Middle frontal gyrus (tissue), 1 donor: ENCODE data around the gene TLE1.

Source experiments
- DNase-seq: peaks from one replicate; pipeline ENCODE4 v3.0.0-alpha.2; 2015; ENCODE audit warnings: low spot score; ENCODE audit errors: extremely low spot score

The TLE1 gene

DNA sequence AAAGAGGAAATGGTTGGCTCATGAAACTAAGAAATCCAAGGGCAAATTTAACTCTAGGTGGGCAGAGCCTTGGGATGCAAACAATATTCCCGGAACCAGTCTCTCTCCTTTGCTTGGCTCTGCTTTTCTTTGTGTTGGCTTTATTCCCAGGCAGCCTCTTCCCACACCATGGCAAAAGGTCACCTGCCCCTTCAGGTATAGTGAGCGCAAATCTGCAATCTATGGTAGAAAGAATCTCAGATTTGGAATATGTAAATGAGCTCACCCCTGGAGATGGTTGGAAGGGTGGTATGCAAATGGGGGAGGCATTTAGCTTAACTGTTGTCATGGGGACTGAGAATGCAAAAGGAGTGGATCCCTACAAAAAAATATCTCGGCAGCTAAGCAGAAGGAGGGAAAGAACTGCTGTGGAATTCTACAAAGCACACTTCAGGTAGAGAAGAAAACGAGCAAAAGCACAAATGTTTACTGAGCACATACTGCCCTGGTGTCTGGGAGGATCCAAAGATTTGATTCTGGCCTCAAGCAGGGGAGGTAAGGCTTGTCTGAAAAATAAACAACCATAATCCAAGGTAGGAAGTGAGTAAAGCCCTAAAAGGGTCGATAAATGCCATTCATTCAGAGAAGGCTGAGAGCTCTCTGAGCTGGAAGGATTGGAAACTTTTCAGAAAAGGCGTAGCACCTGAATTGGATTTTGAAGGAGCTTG lies 139.7 kb downstream of the TLE1 start:
- no peak for DNase-seq

DNA sequence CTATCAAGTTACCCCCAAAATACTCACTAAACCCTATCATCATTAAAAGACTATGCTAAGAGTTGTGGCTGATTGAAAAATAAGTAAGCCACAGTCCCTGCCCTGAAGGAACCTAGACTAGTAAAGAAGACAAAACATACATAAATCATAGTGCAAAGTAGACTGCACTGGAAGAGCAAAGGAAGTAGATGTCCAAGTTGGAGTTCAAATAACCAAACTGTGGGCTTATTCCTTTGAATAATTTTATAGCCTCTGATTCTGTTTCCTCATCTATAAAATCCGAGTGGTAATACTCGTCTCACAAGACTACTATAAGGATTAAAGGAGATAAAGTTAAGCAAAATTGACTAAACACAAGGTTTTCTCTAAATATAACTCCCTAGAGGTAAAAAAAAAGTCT lies 140.4 kb downstream of the TLE1 start:
- DNase-seq = no peak

DNA sequence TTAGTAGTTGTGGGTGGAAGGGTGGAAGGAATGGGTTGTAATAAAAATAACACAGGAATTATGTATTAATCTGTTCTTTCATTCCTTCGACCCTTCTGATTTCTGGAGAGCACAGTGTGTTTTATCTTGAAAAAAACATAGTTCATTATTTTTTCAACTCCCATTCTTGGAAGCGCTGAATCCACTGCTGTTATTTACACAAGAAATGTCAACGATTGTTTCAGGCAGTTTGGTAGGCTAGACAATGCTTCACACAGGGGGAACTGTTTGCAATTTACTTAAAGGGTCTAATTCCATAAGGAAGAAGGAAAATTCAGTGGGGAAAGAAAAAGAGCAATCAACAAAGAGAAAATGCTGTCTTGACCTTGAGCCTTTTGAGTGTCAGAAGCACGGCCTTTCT lies 142.9 kb downstream of the TLE1 start:
- DNase-seq = no peak

DNA sequence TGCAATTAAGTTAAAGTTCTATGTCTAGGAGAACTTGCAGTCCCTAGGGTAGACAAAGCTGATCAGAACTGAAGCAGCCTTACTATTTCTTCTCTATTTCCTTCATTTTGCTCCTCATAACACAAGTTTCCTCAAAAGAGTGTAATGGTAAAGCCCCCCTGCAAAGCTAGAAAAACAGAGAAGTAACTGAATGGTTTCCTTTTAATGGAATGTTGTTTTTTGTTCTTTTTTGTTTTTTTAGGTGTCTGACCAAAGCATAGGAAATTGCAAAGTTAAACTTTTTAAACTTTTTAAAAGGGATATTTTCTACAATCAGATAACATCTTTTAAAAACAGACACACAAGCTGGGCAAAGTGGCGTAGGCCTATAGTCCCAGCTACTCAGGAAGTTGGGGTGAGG lies 145.7 kb downstream of the TLE1 start:
- DNase-seq = no peak

DNA sequence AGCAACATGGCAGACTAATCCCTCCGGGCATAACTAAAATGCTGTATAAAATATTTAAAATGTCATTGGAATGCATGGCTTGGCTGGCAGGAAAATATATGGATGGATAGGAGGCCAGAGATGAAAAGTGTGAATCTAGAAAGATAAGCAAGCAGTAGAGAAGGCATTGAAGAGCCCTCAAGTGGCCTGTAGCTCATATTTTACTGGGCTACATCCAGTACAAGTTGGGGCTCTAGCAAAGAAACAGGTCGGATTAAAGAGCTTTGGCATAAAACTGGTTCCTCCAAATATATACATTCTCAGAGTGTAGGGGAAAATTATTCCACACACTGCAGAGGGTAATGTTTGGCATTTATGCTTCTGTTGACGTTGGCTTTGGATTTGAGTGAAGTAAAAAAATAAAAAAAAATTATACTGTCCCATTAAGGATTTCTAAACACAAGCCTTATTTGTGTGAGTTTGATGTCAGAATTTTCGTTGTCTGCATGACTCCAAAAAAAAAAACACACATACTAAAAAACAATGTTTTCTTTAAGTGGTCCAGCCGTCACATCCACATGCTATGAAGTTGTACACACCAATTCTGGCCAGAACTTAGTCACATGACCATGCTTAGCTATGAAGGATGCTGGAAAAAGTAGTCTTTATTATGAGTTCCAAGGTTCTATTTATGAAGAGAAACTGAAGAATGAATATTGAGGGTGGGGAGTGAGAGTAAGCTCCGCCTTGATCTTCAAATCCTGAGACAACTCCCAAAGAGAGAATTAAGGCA lies 147.0 kb downstream of the TLE1 start:
- DNase-seq = no peak

DNA sequence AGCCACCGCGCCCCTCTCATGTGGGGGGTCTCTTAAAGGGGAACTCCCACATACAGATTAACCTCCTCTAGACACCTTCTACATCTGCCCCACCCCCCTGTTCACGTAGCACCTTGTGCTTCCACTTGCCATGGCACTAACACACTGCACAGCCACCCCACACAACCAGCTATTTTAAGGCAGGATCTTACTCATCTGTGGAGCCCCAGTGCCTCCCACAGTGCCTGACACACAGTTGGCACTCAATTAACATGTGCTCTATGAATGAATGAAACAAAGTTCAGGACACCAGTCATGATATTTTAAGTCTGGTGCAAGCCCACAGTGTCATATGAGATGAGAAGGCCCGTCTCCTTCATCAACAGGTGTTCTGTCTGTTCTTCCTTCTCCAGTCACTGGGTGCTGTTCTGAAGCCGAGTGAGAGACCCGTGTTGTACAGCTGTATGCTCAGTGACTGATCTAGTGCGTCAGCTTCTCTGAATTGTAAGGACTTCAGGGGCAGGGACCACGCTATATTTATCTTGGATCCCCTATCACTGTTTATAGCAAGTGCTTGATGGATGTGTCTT lies 149.1 kb downstream of the TLE1 start:
- DNase-seq = no peak

DNA sequence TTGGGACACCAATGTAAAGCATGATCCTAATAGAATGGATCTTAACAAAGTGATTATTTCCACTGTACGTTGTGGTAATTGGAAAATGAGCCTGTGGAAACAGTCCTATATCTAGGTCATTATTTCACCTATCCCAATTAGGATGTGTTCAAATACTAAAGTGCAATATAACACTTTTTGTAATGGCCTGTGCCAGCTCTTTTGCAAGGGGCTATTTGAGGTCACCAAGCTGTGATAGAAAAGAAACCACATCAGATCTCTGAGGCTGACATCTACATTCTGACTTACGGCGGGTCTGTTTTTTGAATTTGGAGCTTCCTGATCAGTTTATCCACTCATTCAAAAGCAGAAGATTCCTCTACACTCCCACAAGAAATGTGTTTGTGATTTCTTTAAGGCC lies 150.0 kb downstream of the TLE1 start:
- no peak for DNase-seq

DNA sequence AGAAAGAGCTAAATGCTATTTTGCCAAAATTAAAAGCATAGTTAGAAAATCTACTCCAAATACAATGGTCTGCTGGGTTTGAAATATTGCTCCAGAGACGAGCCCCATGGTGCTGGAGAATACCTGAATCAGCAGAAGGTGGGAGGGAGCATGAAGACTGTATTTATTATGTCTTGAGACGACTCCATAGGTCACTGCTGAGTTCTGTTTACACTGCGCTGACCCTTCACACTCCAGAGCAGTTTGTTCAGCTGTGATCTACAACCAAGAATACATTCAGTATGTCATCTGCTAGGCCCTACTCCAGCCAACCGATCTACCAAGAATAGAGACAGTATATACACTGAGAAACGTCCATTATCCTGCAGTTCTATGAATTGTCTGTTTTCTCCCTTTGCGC lies 150.5 kb downstream of the TLE1 start:
- DNase-seq = no peak

DNA sequence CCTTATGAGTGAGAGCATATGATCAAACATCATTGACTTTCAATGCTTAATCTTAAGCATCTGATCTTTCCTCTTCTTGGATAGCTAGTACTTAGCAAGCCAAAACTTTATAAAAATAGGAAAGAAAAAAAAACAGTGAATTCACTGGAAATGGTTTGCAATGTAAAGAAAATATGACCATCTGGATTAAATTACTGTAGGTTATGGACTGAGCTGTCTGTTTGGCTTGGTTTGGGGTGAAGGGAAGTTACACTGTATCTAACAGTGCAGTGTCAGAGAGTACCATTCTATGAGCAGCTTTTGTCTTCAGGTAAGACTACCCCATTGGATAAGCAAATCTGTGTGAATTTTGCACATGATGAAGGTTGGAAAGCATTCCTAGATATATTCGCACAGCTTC lies 151.4 kb downstream of the TLE1 start:
- DNase-seq = no peak

DNA sequence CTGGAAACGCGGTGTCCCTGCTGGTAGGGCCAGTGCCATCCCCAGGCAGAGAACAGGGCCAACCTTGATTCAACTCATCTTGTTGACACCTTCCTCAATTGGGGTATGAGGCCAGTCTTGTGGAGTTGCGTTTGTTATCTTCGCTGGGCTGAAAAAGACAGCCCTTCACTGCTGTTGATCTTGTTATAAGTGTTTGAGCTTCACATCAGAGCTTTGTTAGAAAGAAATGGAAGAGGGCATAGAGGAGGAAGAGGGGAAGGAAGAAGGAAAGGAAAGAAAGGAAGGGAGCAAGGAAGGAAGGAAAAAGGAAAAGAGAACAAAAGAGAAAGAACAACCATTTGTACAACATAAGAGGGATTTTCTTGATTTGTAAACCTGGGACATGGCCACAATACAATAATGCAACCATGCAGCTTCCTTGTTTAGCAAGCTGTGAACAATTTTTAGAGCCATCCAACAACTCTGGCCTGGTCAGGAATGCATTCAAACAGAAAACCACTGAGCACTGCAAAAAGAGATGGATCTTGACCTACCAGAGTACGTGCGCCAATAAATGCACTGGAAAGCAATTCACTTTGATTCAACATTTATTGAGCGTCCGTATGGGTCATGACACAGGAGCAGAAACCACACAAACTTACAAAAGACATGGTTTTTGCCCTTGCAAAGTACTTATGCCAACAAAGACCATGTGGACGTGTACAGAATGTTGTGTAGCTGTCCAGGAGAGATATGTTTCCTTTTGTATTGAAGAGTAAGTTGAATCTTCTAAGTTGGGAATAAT lies 152.9 kb downstream of the TLE1 start:
- no peak for DNase-seq

DNA sequence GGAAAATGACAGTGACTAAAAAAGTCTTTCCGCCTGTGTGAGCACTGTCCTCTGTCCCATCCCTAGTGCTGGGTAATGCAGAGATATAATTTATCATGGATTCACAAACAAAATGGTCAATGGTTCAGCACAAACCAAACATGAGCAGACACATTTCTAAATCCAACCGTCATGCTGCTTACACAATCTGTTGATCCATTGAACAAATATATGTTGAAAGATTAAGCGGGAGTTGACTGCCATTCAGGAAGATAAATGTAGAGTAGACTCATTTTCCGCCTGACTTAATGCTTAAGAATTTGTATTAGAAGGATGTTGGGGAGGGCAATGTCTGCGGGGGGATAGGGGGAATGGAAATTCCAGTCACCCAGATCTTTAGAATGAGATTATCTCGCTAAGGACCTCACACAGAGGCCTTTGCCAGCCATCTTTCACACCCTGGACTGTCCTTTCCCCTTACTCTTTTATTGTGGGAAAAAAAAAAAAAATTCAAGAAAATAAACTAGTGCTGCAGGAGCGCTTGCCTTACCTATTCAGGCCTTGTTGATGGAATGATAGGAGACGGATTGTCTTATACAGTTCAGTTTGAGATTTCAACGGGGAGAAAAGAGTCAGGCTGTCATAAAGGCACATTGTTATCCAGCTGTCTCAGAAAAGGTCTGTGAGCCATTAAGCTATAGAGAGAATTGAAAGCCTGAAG lies 153.7 kb downstream of the TLE1 start:
- no peak for DNase-seq

DNA sequence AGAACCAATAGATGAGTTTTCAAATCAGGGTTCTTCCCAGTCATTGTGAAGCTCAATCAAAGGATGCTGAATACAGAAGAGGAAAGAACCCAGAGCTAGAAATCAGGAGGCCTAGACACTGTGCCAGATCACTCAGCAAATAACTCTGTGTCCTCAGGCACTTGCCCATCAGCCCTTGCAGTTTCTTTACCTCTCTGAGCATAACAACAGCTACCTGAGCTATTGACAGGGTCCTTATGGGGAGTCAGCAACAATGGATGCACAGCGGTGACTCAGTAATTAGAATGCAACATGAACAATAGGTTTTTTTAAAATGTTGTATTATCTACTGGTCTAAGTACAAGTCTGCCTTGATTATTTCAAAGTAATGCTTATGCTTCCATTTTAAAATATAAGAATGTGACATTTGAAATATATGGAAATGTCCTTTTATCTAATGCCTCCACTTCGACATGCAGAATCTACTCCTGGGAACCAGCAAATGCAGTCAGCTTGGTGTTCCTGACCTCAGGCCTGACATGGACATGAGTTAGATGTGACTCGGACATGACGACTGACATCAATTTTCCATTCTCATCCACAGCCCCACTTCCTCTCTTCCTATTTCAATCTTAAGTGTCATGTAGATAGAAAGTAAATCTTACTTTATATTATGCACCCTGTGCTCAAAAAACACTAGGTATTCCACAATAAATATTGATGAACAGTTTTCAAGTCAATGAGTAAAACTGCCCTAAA lies 155.0 kb downstream of the TLE1 start:
- DNase-seq = no peak
